ENCODE results near the gene MARK4. TPM values are rescaled to one million over a fixed set of nuclear protein-coding genes. Genes with fewer than 3 reads are reported as not detected.
"Not testable (repeated sequence)": the region's sequence is repeated elsewhere in the genome, so short reads cannot be mapped to it uniquely, and the experiment has no call there.

MARK4 gene
- total RNA-seq, 2 donors from 2014 or later, result 28.9 to 36.4 TPM

DNA sequence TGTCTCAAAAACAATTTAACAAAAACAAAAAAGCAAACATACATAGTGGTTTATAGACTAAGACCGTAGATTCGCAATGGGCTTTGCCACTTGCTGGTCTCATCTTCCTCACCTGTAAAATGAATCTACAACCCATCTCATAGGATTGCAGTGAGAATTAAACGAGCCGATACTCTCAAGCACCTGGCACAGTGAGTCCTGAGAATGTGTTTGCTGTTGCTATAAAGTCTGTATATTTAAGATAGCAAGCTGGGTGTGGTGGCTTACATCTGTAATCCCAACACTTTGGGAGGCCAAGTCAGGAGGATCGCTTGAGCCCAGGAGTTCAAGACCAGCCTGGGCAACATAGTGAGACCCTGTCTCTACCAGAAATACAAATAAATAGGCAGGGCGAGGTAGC, 28.3 kb upstream of the MARK4 start:
- Mint-ChIP-seq H3K36me3 (ENCODE audit: low read depth) (peaks cover 4% of the 10 kb centered on the region), H3K27ac (no peak overlapping the region), H3K4me3 (no peak overlapping the region), H3K4me1 (peaks cover 3% of the 10 kb centered on the region), H3K27me3 (peaks cover 47% of the 10 kb centered on the region)
- DNase-seq (no peak), ATAC-seq (no peak)
- no peaks in the 10 kb centered on the region for H3K9me3 ChIP-seq (ENCODE audit: control insufficient read depth, low read length, poor library complexity, severe bottlenecking)

DNA sequence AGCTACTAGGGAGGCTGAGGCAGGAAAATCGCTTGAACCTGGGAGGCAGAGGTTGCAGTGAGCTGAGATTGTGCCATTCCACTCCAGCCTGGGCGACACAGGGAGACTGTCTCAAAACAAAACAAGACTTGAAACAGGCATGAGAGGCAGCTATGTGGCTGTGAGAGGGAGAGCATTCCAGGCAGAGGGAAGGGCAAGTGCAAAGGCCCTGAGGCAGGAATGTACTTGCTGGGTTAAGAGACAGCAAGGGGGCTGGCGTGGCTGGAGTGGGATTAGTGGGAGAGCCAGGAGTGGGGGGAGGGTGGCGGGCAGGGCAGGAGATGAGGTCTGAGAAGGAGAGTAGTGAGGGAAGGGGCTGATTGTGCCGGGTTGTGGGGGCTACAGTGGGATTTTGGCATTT, 27.2 kb upstream of the MARK4 start:
- H3K27ac Mint-ChIP-seq, result no peak overlapping the region
- peaks cover 3% of the 10 kb centered on the region for H3K4me1 Mint-ChIP-seq
- ATAC-seq (no peak), DNase-seq (no peak)
- H3K36me3 Mint-ChIP-seq (ENCODE audit: low read depth), result peaks cover 3% of the 10 kb centered on the region
- H3K27me3 Mint-ChIP-seq, result peaks cover 45% of the 10 kb centered on the region
- no peaks in the 10 kb centered on the region for H3K9me3 ChIP-seq (ENCODE audit: control insufficient read depth, low read length, poor library complexity, severe bottlenecking)
- no peak overlapping the region for H3K4me3 Mint-ChIP-seq

DNA sequence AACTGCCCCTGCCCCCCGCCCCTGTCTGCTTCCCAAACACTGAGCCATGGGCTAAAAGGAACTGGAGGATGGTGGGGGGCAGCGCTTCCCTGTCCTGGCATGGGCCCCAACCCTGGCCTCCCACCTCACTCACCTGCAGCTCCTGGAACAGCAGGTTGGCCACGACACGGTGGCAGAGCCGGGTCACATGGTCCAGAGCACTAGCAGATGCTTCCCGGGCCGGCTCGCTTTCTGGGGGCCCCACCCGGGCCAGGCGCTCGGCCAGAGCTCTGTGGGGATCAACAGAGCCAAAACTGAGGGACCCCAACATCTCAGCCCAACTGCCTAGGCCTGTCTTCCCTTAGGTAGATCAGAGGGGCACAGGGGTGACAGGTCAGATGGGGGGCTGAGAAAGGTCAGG, 26.4 kb upstream of the MARK4 start:
- no peak for ATAC-seq
- Mint-ChIP-seq H3K27me3 (peaks cover 43% of the 10 kb centered on the region), H3K27ac (no peak overlapping the region), H3K4me3 (no peak overlapping the region), H3K4me1 (peaks cover 3% of the 10 kb centered on the region), H3K36me3 (ENCODE audit: low read depth) (peaks cover 3% of the 10 kb centered on the region)
- DNase-seq, result no peak
- no peaks in the 10 kb centered on the region for H3K9me3 ChIP-seq (ENCODE audit: control insufficient read depth, low read length, poor library complexity, severe bottlenecking)

DNA sequence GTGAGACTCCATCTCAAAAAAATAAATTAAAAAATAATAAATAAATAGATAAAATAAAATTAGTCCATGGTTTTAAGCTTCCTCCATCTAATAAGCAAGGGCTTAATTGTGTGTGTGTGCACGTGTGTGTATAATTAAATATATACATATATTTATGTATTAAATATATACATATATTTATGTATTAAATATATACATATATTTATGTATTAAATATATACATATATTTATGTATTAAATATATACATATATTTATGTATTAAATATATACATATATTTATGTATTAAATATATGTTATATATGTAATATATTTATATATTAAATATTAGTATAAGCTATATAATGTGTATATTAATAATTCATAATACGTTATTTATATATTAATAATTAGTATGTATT, 22.0 kb upstream of the MARK4 start:
- not testable (repeated sequence) for DNase-seq; H3K4me1 Mint-ChIP-seq; H3K36me3 Mint-ChIP-seq (ENCODE audit: low read depth); H3K27ac Mint-ChIP-seq; H3K9me3 ChIP-seq (ENCODE audit: control insufficient read depth, low read length, poor library complexity, severe bottlenecking); ATAC-seq; H3K4me3 Mint-ChIP-seq
- H3K27me3 Mint-ChIP-seq, result peaks cover 27% of the 10 kb centered on the region

DNA sequence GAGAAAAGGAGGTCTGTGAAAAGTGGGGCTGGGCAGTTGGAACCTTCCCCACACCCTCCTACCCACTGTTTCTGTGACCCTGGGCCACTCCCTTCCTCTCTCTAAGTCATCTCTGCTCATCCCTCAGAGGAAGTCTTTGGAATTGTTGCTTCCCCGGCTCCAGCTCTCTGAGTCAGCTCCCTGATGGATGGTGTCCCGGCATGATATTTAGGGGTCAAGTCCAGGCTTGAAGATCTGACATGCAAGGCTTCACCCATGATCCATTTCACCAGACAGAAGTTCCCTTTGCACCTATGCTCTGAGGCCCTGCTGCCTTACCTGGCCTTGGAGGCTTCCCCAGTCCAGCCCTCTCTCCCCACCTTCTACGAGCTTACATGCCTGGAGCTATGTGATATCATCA, 19.2 kb upstream of the MARK4 start:
- Mint-ChIP-seq H3K4me1 (peaks cover 10% of the 10 kb centered on the region), H3K27ac (no peak overlapping the region), H3K4me3 (no peak overlapping the region), H3K27me3 (peaks cover 46% of the 10 kb centered on the region), H3K36me3 (ENCODE audit: low read depth) (peaks cover 5% of the 10 kb centered on the region)
- ATAC-seq (no peak), DNase-seq (no peak)
- no peaks in the 10 kb centered on the region for H3K9me3 ChIP-seq (ENCODE audit: control insufficient read depth, low read length, poor library complexity, severe bottlenecking)

DNA sequence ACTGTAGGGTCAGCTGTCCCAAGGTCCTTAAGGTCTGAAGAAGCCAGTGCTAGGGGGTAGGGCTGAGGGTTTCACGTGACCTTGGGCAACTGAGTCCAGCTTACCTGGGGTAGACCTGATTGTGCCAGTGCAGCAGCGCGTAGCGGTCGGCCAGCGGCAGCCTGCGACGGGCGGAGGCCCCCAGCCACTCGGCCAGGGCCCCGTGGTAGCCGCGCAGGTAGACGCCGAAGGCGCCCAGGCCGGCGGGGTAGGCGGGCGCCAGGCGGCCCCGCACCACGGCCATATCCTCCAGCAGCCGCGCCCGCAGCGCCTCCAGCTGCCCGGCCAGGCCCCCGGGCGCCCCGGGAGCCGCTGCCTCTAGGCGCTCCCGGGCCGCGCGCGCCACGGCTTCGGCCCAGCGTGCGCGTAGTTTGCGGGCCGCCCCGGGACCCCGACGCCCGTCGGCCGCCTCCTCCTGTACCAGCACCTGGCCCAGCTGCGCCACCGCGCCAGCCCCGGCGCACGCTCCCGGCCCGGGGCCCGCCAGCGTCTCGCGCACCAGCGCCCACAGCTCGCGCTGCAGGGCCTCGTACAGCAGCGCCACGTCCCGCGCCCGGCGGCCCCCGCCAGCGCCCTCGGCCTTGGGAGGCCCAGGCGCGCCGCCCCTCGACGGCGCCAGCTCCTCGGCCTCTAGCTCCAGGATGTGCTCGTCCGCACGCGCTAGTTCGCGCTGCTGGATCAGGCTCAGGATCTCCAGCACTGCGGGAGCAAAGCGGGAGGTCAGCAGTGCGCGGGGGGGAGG, 16.8 kb upstream of the MARK4 start:
- ATAC-seq (no peak), DNase-seq (no peak)
- Mint-ChIP-seq H3K36me3 (ENCODE audit: low read depth) (peaks cover 10% of the 10 kb centered on the region), H3K4me3 (no peak overlapping the region), H3K27me3 (peaks cover 55% of the 10 kb centered on the region), H3K4me1 (peaks cover 10% of the 10 kb centered on the region), H3K27ac (no peak overlapping the region)
- H3K9me3 ChIP-seq (ENCODE audit: control insufficient read depth, low read length, poor library complexity, severe bottlenecking), result no peaks in the 10 kb centered on the region

DNA sequence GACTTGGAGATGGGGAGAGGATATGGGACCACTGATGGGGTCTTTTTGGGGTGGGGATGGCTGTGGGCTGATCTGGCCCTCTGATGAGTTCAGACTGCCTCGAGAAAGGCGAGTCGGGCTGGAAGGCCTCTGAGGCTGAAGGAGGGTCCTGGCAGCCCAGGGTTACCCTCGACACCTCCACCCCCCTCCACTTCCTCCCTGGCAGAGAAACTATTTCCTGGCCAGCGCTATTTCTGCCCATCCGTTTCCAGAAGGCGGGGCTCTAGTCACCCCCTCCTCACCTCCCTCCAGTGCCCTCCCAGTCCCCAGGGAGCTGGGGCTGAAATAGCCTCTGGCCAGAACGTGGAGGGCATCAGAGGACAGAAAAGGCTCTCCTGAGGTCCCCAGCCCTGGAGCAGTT, 15.6 kb upstream of the MARK4 start:
- ATAC-seq (no peak), DNase-seq (no peak)
- H3K36me3 Mint-ChIP-seq (ENCODE audit: low read depth), result peaks cover 10% of the 10 kb centered on the region
- H3K9me3 ChIP-seq (ENCODE audit: control insufficient read depth, low read length, poor library complexity, severe bottlenecking), result no peaks in the 10 kb centered on the region
- peaks cover 10% of the 10 kb centered on the region for H3K4me1 Mint-ChIP-seq
- no peak overlapping the region for H3K4me3 Mint-ChIP-seq
- H3K27me3 Mint-ChIP-seq, result peaks cover 55% of the 10 kb centered on the region
- no peak overlapping the region for H3K27ac Mint-ChIP-seq

DNA sequence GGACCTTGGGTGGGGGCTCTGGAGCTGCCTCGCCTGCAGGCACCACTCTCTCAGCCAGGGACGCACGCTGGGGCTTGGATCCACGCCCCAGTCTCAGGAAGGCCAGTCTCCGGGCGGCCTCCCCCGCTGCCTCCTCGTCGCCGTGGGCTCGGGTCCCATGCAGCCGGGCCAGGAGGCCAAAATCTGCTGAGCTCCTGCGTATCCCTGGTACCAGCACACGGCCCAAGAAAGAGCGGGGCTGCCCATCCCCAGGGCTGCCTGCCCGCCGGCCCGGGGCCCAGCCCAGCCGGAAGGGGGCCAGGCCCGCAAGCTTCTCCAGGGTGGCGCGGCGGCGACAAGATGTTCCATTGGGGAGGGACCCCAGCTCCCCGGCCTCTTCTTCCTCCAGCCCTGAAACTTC, 12.5 kb upstream of the MARK4 start:
- no peak for DNase-seq
- H3K27ac Mint-ChIP-seq, result no peak overlapping the region
- no peak overlapping the region for H3K4me3 Mint-ChIP-seq
- ATAC-seq, result no peak
- peaks cover 12% of the 10 kb centered on the region for H3K4me1 Mint-ChIP-seq
- H3K27me3 Mint-ChIP-seq, result peaks cover 54% of the 10 kb centered on the region
- H3K36me3 Mint-ChIP-seq (ENCODE audit: low read depth), result peaks cover 10% of the 10 kb centered on the region
- H3K9me3 ChIP-seq (ENCODE audit: control insufficient read depth, low read length, poor library complexity, severe bottlenecking), result no peaks in the 10 kb centered on the region

DNA sequence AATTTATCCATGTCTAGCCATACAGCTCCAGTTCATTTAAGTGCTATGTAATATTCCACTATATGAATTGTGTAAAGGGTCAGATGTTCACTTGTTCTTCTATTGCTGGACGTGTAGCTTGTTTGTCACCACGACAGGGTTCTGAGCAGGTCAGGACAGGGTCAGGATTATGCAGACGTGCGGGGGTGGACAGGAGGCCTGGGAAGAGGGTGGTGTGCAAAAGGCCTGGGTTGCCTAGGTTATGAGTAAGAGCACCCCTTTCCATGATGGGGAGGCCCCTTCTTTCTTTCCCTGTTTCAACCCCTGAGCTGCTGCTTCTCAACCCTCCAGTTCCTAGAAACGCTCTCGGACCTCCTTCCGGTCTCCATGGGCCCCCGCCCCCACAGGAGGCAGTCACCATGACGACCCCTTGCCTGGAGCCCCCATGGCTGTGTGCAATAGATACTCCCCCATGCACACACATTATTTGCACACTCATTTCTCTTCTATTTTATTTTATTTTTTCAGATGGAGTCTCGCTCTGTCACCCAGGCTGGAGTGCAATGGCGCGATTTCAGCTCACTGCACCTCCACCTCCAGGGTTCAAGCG, 7.8 kb upstream of the MARK4 start:
- Mint-ChIP-seq H3K27me3 (peaks cover 31% of the 10 kb centered on the region), H3K4me1 (peaks cover 4% of the 10 kb centered on the region), H3K36me3 (ENCODE audit: low read depth) (peaks cover 5% of the 10 kb centered on the region), H3K27ac (peak overlapping the region; percentile 11), H3K4me3 (no peak overlapping the region)
- no peaks in the 10 kb centered on the region for H3K9me3 ChIP-seq (ENCODE audit: control insufficient read depth, low read length, poor library complexity, severe bottlenecking)
- ATAC-seq (no peak), DNase-seq (no peak)

DNA sequence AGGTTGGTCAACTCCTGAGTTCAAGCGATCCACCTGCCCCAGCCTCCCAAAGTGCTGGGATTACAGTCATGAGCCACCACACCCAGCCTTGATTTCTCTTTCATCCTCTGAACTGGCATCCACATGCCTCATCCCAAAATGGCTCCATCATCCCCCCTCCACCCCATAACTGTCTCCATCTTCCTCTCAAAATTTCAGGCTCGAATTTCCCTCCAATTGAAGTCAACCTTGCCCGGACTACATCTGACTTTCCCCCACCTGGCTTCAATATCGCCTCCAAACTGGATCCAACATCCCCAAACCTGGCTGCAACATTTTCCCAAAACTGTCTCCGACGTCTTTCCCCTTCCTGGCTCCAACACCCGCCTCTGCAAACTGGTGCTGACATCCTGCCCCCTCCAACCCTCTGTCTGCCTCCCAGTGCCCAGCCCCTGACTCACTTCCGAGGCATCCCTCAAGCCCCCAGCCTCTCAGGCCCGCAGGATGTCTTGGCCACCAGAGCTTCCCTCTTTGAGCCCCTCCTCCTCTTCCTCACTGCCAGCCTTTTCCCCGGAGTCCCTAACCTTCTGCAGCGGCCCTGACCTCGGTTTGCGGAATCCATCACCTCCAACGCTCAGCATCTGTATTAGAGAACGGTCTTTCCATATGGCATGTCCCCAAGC, 6.8 kb upstream of the MARK4 start:
- ATAC-seq, result no peak
- peaks cover 7% of the 10 kb centered on the region for H3K4me1 Mint-ChIP-seq

DNA sequence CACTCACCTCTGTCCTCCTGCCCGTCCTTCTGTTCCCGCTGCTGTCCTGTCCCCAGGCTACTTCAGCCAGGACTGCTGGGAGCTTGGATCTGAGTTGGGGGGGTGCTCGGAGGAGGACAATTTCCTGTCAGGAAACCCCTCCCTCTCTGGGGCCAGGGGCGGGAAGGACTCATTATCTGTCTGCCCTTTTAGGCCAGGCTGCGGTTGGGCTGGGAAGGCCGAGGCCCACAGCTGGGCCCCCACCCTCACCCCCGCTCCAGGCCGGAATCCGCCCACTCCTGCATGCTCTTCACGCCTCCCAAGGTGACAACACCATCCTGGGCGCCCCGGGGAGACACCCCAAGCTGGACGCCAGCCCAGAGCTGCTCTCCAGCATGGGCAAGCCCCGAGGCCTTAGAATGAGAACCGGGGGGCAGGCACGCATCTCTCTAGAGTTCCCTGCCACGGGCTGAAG, 5.7 kb upstream of the MARK4 start, which contains the start of gene EXOC3L2:
Gene EXOC3L2, minus strand, starts transcription at position 74 of the 454 bp plus-strand sequence. CDS start 6,362 bp downstream, outside the sequence.
- no peak within 1 kb of the TSS for H3K27ac Mint-ChIP-seq
- H3K4me1 Mint-ChIP-seq, result peaks cover 9% of the 10 kb centered on the region
- H3K4me3 Mint-ChIP-seq, result no peak within 1 kb of the TSS
- ATAC-seq (no peak), DNase-seq (no peak)
- peaks cover 30% of the 10 kb centered on the region for H3K27me3 Mint-ChIP-seq
- H3K36me3 Mint-ChIP-seq (ENCODE audit: low read depth), result peaks cover 5% of the 10 kb centered on the region
- no peaks in the 10 kb centered on the region for H3K9me3 ChIP-seq (ENCODE audit: control insufficient read depth, low read length, poor library complexity, severe bottlenecking)

More for the DNA sequence above, 6.8 kb upstream of the MARK4 start:
- no peak overlapping the region for H3K4me3 Mint-ChIP-seq
- H3K36me3 Mint-ChIP-seq (ENCODE audit: low read depth), result peaks cover 5% of the 10 kb centered on the region
- H3K27me3 Mint-ChIP-seq, result peaks cover 30% of the 10 kb centered on the region
- no peak for DNase-seq
- no peak overlapping the region for H3K27ac Mint-ChIP-seq
- H3K9me3 ChIP-seq (ENCODE audit: control insufficient read depth, low read length, poor library complexity, severe bottlenecking), result no peaks in the 10 kb centered on the region

DNA sequence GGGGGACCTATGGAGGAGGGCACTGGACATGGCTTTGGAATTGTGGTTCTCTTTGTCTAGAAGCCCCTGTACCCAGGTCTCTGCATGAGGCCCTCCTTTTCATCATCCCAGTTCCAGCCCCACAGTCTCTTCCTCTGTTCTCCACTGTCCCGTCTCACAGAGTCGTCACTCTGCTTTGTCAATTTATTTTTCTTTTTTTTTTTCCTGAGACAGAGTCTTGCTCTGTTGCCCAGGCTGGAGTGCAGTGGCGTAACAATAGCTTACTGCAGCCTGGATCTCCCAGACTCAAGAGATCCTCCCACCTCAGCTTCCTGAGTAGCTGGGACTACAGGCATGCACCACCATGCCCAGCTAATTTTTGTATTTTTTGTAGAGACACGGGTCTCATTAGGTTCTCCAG, 5.2 kb upstream of the MARK4 start:
- Mint-ChIP-seq H3K27ac (no peak overlapping the region), H3K4me1 (peaks cover 12% of the 10 kb centered on the region), H3K27me3 (peaks cover 30% of the 10 kb centered on the region), H3K36me3 (ENCODE audit: low read depth) (peaks cover 5% of the 10 kb centered on the region), H3K4me3 (no peak overlapping the region)
- DNase-seq (no peak), ATAC-seq (no peak)
- H3K9me3 ChIP-seq (ENCODE audit: control insufficient read depth, low read length, poor library complexity, severe bottlenecking), result no peaks in the 10 kb centered on the region

DNA sequence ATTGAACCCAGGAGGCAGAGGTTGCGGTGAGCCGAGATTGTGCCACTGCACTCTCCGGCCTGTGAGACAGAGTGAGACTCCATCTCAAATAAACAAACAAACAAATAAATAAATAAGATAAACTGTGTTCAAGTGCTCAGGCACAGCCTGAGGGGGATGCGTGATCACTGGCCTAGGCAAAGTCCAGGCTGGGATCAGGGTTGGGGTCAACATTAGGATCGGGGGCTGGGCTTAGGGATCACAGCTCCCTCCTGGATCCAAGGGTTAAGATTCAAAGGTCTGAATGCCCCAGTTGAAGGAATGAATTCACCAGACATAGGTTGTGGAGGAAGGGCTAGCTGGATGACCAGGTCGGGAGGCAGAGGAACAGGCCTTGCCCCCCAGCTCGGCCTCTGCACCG, 3.9 kb upstream of the MARK4 start:
- H3K9me3 ChIP-seq (ENCODE audit: control insufficient read depth, low read length, poor library complexity, severe bottlenecking), result no peaks in the 10 kb centered on the region
- Mint-ChIP-seq H3K4me1 (peaks cover 13% of the 10 kb centered on the region), H3K36me3 (ENCODE audit: low read depth) (peaks cover 5% of the 10 kb centered on the region), H3K27ac (no peak overlapping the region), H3K27me3 (peaks cover 24% of the 10 kb centered on the region), H3K4me3 (no peak overlapping the region)
- ATAC-seq (no peak), DNase-seq (no peak)
